ENCODE measurements around the gene INTU.

Gene INTU

DNA sequence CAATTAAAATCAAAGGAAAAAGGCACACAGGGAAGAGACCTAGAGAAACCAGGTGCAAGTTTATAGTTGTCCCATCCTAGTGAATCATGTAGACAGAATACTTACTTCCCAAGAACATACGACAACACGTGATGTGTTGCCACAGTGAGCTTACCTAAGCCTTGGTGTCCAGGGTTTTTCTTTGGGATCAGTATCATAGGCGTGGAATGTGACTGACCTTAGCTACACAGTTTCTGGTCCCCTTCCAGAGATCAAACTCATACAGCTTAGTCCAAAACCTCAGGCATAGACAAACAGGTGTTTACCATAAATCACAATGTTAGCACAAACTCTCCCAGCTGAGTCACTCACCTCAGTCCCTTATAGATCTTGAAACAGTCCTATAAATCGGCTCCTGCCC, 115.1 kb downstream of the INTU start:
- no peak for DNase-seq (ENCODE audit: low read depth, low spot score)

DNA sequence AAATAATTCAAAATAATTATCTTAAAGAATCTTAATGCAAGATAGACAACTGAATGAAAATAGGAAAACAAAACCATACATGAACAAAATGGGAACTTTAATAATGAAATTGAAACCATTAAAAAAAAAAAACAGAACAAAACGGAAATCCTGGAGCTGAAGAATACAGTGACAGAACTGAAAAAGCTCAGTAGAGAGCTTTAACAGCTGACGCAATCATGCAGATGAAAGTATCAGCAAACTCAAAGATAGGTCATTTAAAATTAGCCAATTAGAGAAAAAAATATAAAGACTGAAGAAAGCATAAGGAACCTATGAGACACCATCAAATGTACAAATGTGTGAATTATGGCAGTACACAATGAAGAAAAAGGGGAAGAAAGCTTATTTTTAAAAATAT, 116.2 kb downstream of the INTU start:
- DNase-seq (ENCODE audit: low read depth, low spot score): no peak

DNA sequence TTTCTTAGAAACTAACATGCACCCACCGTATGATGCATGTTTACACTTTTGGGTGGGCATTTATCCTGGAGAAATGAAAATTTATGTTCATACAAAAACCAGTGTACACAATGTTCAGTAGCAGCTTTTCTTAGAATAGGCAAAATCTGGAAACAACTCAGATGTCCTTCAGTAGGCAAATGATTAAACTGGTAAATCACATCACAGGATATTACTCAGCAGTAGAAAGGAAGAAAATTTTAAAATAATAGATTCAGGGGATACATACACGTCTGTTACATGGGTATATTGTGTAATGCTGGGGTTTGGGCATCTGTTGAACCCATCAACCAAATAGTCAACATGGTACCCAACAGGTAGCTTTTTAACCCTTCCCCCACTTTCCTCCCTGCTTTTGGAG, 124.1 kb downstream of the INTU start:
- DNase-seq (ENCODE audit: low read depth, low spot score): no peak

DNA sequence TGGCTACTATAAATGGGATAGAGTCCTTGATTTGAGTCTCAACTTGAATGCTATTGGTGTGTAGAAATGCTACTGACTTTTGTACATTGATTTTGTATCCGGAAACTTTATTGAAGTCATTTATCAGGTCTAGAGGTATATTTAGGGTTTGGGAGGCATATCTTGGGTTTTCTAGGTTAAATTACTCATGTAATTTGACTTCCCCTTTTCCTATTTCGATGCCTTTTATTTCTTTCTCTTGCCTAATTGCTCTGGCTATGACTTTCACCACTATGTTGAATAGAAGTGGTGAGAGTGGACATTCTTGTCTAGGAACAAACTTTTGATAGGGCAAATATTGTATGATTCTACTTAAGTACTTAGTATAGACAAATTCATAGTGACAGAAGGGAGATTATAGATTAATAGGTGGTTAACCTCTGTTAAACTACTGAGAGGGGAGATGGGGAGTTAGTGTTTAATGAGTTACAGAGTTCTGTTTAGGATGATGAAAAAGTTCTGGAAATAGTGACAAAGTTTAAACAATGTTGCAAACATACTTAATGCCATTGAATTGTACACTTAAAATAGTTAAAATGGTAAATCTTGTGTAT, 126.6 kb downstream of the INTU start:
- DNase-seq (ENCODE audit: low read depth, low spot score): no peak

DNA sequence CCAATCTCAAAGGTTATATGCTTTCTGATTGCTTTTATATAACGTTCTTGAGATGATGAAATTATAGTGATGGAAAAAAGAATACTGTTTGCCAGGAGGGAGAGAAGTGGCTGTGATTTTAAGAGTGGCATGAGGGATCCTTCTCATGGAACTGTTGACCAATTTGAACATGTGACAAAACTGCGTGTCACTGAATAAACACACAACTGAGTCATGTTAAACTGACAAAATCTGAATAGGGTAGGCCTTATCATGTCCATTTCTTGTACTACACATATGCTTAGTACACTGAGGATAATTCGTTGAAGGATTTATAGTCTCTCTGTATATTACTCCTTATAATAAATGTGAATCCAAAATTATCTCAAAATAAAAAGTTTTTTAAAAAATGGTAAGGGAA, 127.1 kb downstream of the INTU start:
- DNase-seq (ENCODE audit: low read depth, low spot score): no peak

DNA sequence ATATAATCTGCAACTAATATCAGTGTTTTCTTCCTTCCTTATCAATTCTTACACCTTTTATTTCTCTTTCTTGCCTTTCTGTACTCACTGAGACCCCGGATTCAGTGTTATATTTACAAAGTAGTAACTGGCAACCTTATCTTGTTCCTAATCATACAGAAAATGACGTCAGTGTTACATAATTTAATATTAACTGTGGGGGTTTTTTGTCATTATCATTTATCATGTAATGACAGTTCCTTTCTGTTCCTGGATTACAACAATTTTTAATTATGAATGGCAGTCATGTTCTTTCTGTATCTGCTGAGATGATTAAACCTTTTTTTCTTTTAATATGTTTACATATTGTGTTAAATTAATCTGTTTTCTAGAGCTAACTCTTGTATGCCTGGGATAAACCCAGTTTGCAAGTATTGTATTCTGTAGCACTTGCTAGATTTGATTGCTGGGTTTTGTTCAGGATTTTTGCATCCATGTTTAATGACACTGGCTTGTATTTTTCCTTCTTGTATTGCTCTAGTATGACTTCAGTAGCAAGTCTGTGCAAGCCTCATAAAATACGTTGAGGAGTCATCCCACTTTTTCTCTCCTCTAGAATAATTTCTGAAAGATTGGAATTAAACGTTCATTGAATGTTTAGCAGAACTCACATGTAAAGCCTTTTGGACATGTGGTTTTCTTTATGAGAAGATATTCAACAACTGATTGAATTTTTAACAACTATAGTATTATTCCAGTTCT, 138.9 kb downstream of the INTU start:
- no peak for DNase-seq (ENCODE audit: low read depth, low spot score)

DNA sequence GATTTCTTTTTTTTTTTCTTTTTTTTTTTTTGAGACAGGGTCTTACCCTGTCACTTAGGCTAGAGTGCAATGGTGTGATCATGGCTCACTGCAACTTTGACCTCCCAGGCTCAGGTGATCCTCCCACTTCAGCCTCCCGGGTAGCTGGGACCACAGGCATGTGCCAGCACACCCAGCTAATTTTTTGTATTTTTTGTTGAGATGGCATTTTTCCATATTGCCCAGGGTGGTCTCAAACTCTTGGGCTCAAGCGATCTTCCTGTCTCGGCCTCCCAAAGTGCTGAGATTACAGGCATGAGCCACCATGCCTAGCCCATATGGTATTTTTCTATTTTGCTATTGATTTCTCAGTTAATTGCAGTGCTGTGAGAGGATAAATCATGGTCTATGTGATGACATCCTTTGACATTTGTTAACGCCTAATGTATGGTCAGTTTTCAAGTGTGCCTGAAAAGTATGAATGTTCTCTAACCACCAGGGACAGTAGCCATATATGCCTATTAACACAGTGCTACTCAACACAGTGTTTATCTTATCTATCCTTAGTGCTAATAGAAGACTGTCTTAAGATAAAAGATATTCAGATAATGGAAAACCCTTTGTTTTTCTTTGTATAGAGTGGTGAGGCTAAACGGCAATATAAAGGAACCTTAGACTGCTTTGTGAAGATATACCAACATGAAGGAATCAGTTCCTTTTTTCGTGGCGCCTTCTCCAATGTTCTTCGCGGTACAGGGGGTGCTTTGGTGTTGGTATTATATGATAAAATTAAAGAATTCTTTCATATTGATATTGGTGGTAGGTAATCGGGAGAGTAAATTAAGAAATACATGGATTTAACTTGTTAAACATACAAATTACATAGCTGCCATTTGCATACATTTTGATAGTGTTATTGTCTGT, 140.3 kb downstream of the INTU start:
- no peak for DNase-seq (ENCODE audit: low read depth, low spot score)

DNA sequence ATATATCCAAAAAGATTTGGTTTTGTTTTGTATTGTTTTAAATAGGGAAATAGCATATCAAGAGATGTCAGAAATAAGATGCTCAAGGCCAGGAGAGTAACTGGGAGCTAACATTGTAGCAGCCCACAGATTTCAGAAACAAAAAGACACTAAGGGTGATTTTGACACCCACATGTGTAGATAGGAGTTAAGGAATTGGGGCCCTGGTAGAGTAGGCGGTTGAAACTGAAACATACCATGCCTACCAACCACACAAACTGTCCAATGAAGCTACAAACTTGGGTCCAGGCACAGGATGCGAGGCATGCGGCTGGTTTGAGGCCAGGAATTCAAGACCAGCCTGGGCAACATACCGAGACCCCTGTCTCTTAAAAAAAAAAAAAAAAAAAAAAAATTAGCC, 143.1 kb downstream of the INTU start:
- DNase-seq (ENCODE audit: low read depth, low spot score): no peak

Measured in brain pericyte (primary cell).